HG02642 (cell line): ENCODE results near the gene SPRED2.
"Not testable (repeated sequence)": the region's sequence is repeated elsewhere in the genome, so short reads cannot be mapped to it uniquely, and the experiment has no call there.

Experiments
- ATAC-seq: cut with Tn5 transposase; IDR thresholded peaks from one replicate; pipeline ENCODE4 v1.9.1; 2021; ENCODE audit warnings: mild to moderate bottlenecking; ENCODE audit not compliant: unreplicated experiment, poor library complexity

The SPRED2 gene

GRCh38 chr2:65320042-65320725 is 112.2 kb downstream of the SPRED2 start:
- peak; percentile 61 for ATAC-seq

GRCh38 chr2:65319674-65320041 is 112.7 kb downstream of the SPRED2 start:
- ATAC-seq: no peak

GRCh38 chr2:65319072-65319673 is 113.2 kb downstream of the SPRED2 start:
- no peak for ATAC-seq

GRCh38 chr2:65317841-65318240 is 114.6 kb downstream of the SPRED2 start:
- ATAC-seq: no peak

GRCh38 chr2:65317351-65317750 is 115.0 kb downstream of the SPRED2 start:
- not testable (repeated sequence) for ATAC-seq

- no peak for ATAC-seq
Observed at GRCh38 chr2:65316072-65316471, 116.3 kb downstream of the SPRED2 start.

GRCh38 chr2:65314801-65315441 is 117.5 kb downstream of the SPRED2 start:
- ATAC-seq: no peak

GRCh38 chr2:65313954-65314256 is 118.5 kb downstream of the SPRED2 start:
- no peak for ATAC-seq

GRCh38 chr2:65313126-65313953 is 119.1 kb downstream of the SPRED2 start:
- ATAC-seq: no peak

- ATAC-seq: no peak
Observed at GRCh38 chr2:65311596-65311995, 120.8 kb downstream of the SPRED2 start.

- no peak for ATAC-seq
Observed at GRCh38 chr2:65311049-65311448, 121.3 kb downstream of the SPRED2 start.

- no peak for ATAC-seq
Observed at GRCh38 chr2:65309699-65310098, 122.7 kb downstream of the SPRED2 start.

GRCh38 chr2:65305934-65306333 is 126.5 kb downstream of the SPRED2 start:
- ATAC-seq: no peak

GRCh38 chr2:65300761-65301711 is 131.4 kb downstream of the SPRED2 start:
- ATAC-seq: peak; percentile 90

GRCh38 chr2:65300134-65300760 is 132.2 kb downstream of the SPRED2 start:
- no peak for ATAC-seq

- ATAC-seq: no peak
Observed at GRCh38 chr2:65299246-65299645, 133.2 kb downstream of the SPRED2 start.

GRCh38 chr2:65298089-65298488 is 134.3 kb downstream of the SPRED2 start:
- no peak for ATAC-seq

- ATAC-seq: no peak
Observed at GRCh38 chr2:65297544-65297943, 134.9 kb downstream of the SPRED2 start.

GRCh38 chr2:65296971-65297370 is 135.4 kb downstream of the SPRED2 start:
- ATAC-seq: no peak

- no peak for ATAC-seq
Observed at GRCh38 chr2:65294701-65295100, 137.7 kb downstream of the SPRED2 start.
